ENCODE measurements around the gene FASTKD3.

FASTKD3 gene

GRCh38 chr5:7846327-7846726, 22.5 kb downstream of the FASTKD3 start:
- DNase-seq = no peak

- no peak for DNase-seq
Observed at GRCh38 chr5:7845557-7845956, 23.3 kb downstream of the FASTKD3 start.

- no peak for DNase-seq
Observed at GRCh38 chr5:7844901-7845300, 23.9 kb downstream of the FASTKD3 start.

GRCh38 chr5:7842531-7842930, 26.3 kb downstream of the FASTKD3 start:
- no peak for DNase-seq

GRCh38 chr5:7837403-7837802, 31.4 kb downstream of the FASTKD3 start:
- DNase-seq = no peak

- no peak for DNase-seq
Observed at GRCh38 chr5:7834982-7835381, 33.8 kb downstream of the FASTKD3 start.

- DNase-seq = no peak
Observed at GRCh38 chr5:7828269-7828668, 40.6 kb downstream of the FASTKD3 start.

- DNase-seq = no peak
Observed at GRCh38 chr5:7827610-7828009, 41.2 kb downstream of the FASTKD3 start.

- no peak for DNase-seq
Observed at GRCh38 chr5:7825630-7826029, 43.2 kb downstream of the FASTKD3 start.

GRCh38 chr5:7824995-7825394, 43.8 kb downstream of the FASTKD3 start:
- no peak for DNase-seq

GRCh38 chr5:7823594-7823993, 45.2 kb downstream of the FASTKD3 start:
- DNase-seq = no peak

- DNase-seq = no peak
Observed at GRCh38 chr5:7822449-7822848, 46.4 kb downstream of the FASTKD3 start.

- no peak for DNase-seq
Observed at GRCh38 chr5:7816535-7816901, 52.3 kb downstream of the FASTKD3 start.

GRCh38 chr5:7815892-7816534, 52.8 kb downstream of the FASTKD3 start:
- peak; percentile 75 for DNase-seq

- no peak for DNase-seq
Observed at GRCh38 chr5:7814816-7815215, 54.0 kb downstream of the FASTKD3 start.

- no peak for DNase-seq
Observed at GRCh38 chr5:7813576-7813975, 55.3 kb downstream of the FASTKD3 start.

GRCh38 chr5:7813007-7813406, 55.8 kb downstream of the FASTKD3 start:
- no peak for DNase-seq

GRCh38 chr5:7811715-7812114, 57.1 kb downstream of the FASTKD3 start:
- no peak for DNase-seq

Measured in inflammatory macrophage treated with lipopolysaccharide for 4 hours (primary cell).